SK-N-SH treated with all-trans-retinoic acid at 6 μM for 48 hours (cell line): ENCODE measurements around the gene HOXD8.

Source experiments
- ATAC-seq: fragments of 200-7000 bp; cut with Tn5 transposase; 3 replicates; pipeline ENCODE4 v1.9.1; 2020; ENCODE audit warnings: mild to moderate bottlenecking, moderate library complexity
- ARNTL ChIP-seq: fragments of 450-650 bp; formaldehyde crosslinking; IDR thresholded peaks from 2 replicates; pipeline ENCODE4 v1.5.0; 2020; ENCODE audit warnings: low read depth, mild to moderate bottlenecking, moderate library complexity, borderline replicate concordance
- BACH2 ChIP-seq: fragments of 250-450 bp; sonication (Bioruptor Pico); IDR thresholded peaks from 2 replicates; pipeline ENCODE4 v1.9.0; 2021; ENCODE audit warnings: mild to moderate bottlenecking, borderline replicate concordance
- CSDC2 ChIP-seq: fragments of 250-450 bp; sonication (Bioruptor Pico); IDR thresholded peaks from 2 replicates; pipeline ENCODE4 v1.5.0; 2020; ENCODE audit warnings: mild to moderate bottlenecking, moderate library complexity
- CSRNP3 ChIP-seq: fragments of 250-450 bp; sonication (Bioruptor Pico); IDR thresholded peaks from 2 replicates; pipeline ENCODE4 v1.5.1; 2021; ENCODE audit warnings: mild to moderate bottlenecking, moderate library complexity
- ESRRG ChIP-seq: fragments of 250-450 bp; sonication (Bioruptor Pico); IDR thresholded peaks from 2 replicates; pipeline ENCODE4 v1.6.1; 2021; ENCODE audit warnings: mild to moderate bottlenecking
- GLIS3 ChIP-seq: fragments of 250-450 bp; sonication (Bioruptor Pico); IDR thresholded peaks from 2 replicates; pipeline ENCODE4 v1.5.0; 2020; ENCODE audit warnings: mild to moderate bottlenecking, moderate library complexity
- ISL1 ChIP-seq: fragments of 250-450 bp; sonication (Bioruptor Pico); IDR thresholded peaks from 2 replicates; pipeline ENCODE4 v2.1.2; 2022; ENCODE audit warnings: mild to moderate bottlenecking, moderate library complexity
- OSR1 ChIP-seq: fragments of 250-450 bp; sonication (Bioruptor Pico); IDR thresholded peaks from 2 replicates; pipeline ENCODE4 v1.8.0; 2022; ENCODE audit warnings: moderate library complexity, mild to moderate bottlenecking, inconsistent platforms
- PATZ1 ChIP-seq: fragments of 250-450 bp; sonication (Bioruptor Pico); IDR thresholded peaks from 2 replicates; pipeline ENCODE4 v1.8.0; 2020; ENCODE audit warnings: mild to moderate bottlenecking, moderate library complexity, borderline replicate concordance
- PPARA ChIP-seq: fragments of 250-450 bp; sonication (Bioruptor Pico); IDR thresholded peaks from 2 replicates; pipeline ENCODE4 v1.5.0; 2020; ENCODE audit warnings: mild to moderate bottlenecking, borderline replicate concordance
- RARB ChIP-seq: fragments of 250-450 bp; sonication (Bioruptor Pico); IDR thresholded peaks from 2 replicates; pipeline ENCODE4 v1.8.0; 2021; ENCODE audit warnings: mild to moderate bottlenecking, moderate library complexity
- SNAI2 ChIP-seq: fragments of 250-450 bp; sonication (Bioruptor Pico); IDR thresholded peaks from 2 replicates; pipeline ENCODE4 v1.5.0; 2020; ENCODE audit warnings: mild to moderate bottlenecking, moderate library complexity
- TCF4 ChIP-seq: fragments of 250-450 bp; sonication (Bioruptor Pico); IDR thresholded peaks from 2 replicates; pipeline ENCODE4 v1.8.0; 2021; ENCODE audit warnings: mild to moderate bottlenecking, moderate library complexity, borderline replicate concordance
- TSHZ2 ChIP-seq: fragments of 250-450 bp; sonication (Bioruptor Pico); IDR thresholded peaks from 2 replicates; pipeline ENCODE4 v1.5.0; 2020; ENCODE audit warnings: mild to moderate bottlenecking, moderate library complexity
- ZFP3 ChIP-seq: fragments of 250-450 bp; sonication (Bioruptor Pico); IDR thresholded peaks from 2 replicates; pipeline ENCODE4 v1.5.0; 2020; ENCODE audit warnings: mild to moderate bottlenecking, moderate library complexity
- ZFP30 ChIP-seq: fragments of 450-650 bp; formaldehyde crosslinking; IDR thresholded peaks from 2 replicates; pipeline ENCODE4 v1.5.0; 2022; ENCODE audit warnings: mild to moderate bottlenecking, moderate library complexity
- ZNF70 ChIP-seq: fragments of 450-650 bp; formaldehyde crosslinking; IDR thresholded peaks from 2 replicates; pipeline ENCODE4 v1.5.0; 2020; ENCODE audit warnings: mild to moderate bottlenecking, moderate library complexity
- ZNF8 ChIP-seq: fragments of 450-650 bp; formaldehyde crosslinking; IDR thresholded peaks from 2 replicates; pipeline ENCODE4 v1.5.0; 2020; ENCODE audit warnings: mild to moderate bottlenecking, moderate library complexity
- TF ChIP-seq, protein P1 (sequence below): fragments of 250-450 bp; sonication (Bioruptor Pico); IDR thresholded peaks from 2 replicates; pipeline ENCODE4 v1.5.1; 2020; ENCODE audit warnings: low read depth, mild to moderate bottlenecking, moderate library complexity
- TF ChIP-seq, protein P2 (sequence below): fragments of 250-450 bp; sonication (Bioruptor Pico); IDR thresholded peaks from 2 replicates; pipeline ENCODE4 v1.8.0; 2021; ENCODE audit warnings: low read depth, mild to moderate bottlenecking, moderate library complexity, borderline replicate concordance

The HOXD8 gene

GRCh38 chr2:176103194-176103593 is 26.3 kb upstream of the HOXD8 start:
- TF ChIP-seq BACH2 (no peak), RARB (CRISPR knock-in tag) (no peak), TSHZ2 (no peak), TCF4 (CRISPR knock-in tag) (no peak), OSR1 (CRISPR knock-in tag) (no peak), GLIS3 (CRISPR knock-in tag) (no peak), ISL1 (CRISPR knock-in tag) (no peak), CSDC2 (CRISPR knock-in tag) (no peak), ESRRG (CRISPR knock-in tag) (no peak), ZNF70 (CRISPR knock-in tag) (no peak), ZNF8 (CRISPR knock-in tag) (no peak), PATZ1 (CRISPR knock-in tag) (no peak)
- TF ChIP-seq, protein P1, sequence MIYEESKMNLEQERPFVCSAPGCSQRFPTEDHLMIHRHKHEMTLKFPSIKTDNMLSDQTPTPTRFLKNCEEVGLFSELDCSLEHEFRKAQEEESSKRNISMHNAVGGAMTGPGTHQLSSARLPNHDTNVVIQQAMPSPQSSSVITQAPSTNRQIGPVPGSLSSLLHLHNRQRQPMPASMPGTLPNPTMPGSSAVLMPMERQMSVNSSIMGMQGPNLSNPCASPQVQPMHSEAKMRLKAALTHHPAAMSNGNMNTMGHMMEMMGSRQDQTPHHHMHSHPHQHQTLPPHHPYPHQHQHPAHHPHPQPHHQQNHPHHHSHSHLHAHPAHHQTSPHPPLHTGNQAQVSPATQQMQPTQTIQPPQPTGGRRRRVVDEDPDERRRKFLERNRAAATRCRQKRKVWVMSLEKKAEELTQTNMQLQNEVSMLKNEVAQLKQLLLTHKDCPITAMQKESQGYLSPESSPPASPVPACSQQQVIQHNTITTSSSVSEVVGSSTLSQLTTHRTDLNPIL, result no peak
- ATAC-seq, result no peak

GRCh38 chr2:176103742-176104315 is 25.7 kb upstream of the HOXD8 start:
- no peak for ATAC-seq
- TF ChIP-seq SNAI2 (no peak), ARNTL (no peak), ZFP3 (no peak), TCF4 (CRISPR knock-in tag) (no peak), ISL1 (CRISPR knock-in tag) (no peak), ESRRG (CRISPR knock-in tag) (no peak), BACH2 (no peak), RARB (CRISPR knock-in tag) (no peak), ZNF8 (CRISPR knock-in tag) (no peak), TSHZ2 (no peak), CSRNP3 (CRISPR knock-in tag) (no peak), OSR1 (CRISPR knock-in tag) (no peak), ZFP30 (CRISPR knock-in tag) (no peak), GLIS3 (CRISPR knock-in tag) (no peak), PPARA (CRISPR knock-in tag) (no peak), PATZ1 (CRISPR knock-in tag) (no peak)
- TF ChIP-seq, protein P2, sequence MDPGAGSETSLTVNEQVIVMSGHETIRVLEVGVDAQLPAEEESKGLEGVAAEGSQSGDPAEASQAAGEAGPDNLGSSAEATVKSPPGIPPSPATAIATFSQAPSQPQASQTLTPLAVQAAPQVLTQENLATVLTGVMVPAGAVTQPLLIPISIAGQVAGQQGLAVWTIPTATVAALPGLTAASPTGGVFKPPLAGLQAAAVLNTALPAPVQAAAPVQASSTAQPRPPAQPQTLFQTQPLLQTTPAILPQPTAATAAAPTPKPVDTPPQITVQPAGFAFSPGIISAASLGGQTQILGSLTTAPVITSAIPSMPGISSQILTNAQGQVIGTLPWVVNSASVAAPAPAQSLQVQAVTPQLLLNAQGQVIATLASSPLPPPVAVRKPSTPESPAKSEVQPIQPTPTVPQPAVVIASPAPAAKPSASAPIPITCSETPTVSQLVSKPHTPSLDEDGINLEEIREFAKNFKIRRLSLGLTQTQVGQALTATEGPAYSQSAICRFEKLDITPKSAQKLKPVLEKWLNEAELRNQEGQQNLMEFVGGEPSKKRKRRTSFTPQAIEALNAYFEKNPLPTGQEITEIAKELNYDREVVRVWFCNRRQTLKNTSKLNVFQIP (CRISPR knock-in tag), result no peak
- TF ChIP-seq, protein P1, result no peak
